ENCODE data around the gene PTGR3.

PTGR3 gene

DNA sequence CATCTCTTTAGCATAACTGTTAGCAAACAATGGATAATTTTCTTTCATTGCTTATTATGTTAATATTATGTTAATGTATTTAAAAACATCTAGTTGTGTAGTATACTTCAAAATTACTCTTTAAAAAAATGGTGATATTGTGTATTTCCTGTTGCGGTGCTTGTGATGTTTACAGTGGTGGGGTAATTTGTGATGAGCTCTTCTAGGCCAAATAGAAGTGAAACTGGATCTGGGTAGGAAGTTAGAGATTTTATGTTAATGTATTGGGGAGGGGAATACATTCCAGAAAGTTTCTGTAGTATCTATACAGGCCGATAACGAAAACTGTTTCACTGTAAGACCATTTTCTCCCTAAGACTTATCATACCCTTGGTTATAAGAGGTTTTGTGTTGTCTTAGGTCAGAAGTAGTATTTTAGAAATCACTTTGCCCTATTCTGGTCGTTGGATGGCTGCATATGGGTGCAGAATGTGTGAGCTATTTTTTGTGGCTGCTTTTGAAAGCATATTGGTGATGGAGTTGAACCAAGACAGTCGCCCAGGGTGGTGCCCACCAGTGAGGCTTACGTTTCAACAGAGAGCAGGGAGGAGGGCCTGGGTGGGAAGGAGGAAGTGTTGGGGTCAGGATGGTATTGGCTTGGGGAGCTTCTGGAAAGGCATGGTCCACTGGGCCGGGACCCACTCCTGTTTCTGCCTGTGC is 7.4 kb upstream of the PTGR3 start:
- DNase-seq (ENCODE audit: low spot score) = no peak

GRCh38 chr18:75215663-75216062 is 6.7 kb upstream of the PTGR3 start:
- TF ChIP-seq, protein P1, sequence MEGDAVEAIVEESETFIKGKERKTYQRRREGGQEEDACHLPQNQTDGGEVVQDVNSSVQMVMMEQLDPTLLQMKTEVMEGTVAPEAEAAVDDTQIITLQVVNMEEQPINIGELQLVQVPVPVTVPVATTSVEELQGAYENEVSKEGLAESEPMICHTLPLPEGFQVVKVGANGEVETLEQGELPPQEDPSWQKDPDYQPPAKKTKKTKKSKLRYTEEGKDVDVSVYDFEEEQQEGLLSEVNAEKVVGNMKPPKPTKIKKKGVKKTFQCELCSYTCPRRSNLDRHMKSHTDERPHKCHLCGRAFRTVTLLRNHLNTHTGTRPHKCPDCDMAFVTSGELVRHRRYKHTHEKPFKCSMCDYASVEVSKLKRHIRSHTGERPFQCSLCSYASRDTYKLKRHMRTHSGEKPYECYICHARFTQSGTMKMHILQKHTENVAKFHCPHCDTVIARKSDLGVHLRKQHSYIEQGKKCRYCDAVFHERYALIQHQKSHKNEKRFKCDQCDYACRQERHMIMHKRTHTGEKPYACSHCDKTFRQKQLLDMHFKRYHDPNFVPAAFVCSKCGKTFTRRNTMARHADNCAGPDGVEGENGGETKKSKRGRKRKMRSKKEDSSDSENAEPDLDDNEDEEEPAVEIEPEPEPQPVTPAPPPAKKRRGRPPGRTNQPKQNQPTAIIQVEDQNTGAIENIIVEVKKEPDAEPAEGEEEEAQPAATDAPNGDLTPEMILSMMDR (IDR thresholded peaks at IDR 0.05) = no peak

More for the DNA sequence above, 7.4 kb upstream of the PTGR3 start:
- TF ChIP-seq, protein P1 (IDR thresholded peaks at IDR 0.05) = no peak
- Histone ChIP-seq H3K27ac (peak overlapping the region in 1 of 2 donors; percentile 23), H3K4me3 (no peak overlapping the region)

DNA sequence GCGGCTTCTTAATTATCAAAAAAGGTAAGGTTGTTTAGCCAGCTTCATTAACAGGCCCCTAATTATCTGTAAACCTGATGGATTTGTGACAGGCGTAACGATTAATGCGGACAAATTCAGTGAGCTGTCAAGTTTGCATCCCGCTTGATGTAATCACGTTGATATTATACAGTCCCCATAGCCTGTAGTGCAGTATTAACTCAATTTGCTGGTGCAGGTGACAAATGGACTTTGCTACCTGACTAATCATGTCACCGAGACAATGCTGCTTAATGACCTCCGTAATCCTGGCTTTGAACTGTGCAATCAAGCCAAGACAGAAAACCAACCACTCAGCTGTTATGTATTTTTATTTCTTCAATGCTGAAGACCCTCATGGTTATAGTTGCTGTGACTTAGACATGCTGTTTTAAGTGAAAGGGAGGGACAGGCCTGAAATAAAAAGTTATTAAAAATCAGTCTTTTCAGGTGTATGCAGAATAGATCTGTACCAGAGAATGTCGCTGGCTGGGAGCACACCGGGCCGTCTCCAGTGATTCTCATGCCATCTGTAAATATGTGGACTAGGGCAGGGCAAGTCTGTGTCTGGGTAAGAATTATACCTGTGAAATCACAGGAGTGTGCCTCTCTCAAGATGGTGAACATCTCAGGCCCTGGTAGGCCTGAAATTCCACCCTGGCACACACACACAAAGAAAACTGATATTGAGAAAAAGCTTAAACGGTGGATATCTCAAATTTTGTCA is 6.0 kb upstream of the PTGR3 start:
- Histone ChIP-seq H3K4me3 (no peak overlapping the region), H3K27ac (no peak overlapping the region)
- no peak for DNase-seq (ENCODE audit: low spot score)
- TF ChIP-seq, protein P1 (IDR thresholded peaks at IDR 0.05) = no peak

More at GRCh38 chr18:75215663-75216062, 6.7 kb upstream of the PTGR3 start:
- no peak overlapping the region for H3K27ac ChIP-seq
- H3K4me3 ChIP-seq = no peak overlapping the region
- no peak for DNase-seq (ENCODE audit: low spot score)

GRCh38 chr18:75214332-75214690 is 5.4 kb upstream of the PTGR3 start:
- TF ChIP-seq, protein P1 (IDR thresholded peaks at IDR 0.05) = no peak
- Histone ChIP-seq H3K4me3 (no peak overlapping the region), H3K27ac (no peak overlapping the region)
- DNase-seq (ENCODE audit: low spot score) = no peak

DNA sequence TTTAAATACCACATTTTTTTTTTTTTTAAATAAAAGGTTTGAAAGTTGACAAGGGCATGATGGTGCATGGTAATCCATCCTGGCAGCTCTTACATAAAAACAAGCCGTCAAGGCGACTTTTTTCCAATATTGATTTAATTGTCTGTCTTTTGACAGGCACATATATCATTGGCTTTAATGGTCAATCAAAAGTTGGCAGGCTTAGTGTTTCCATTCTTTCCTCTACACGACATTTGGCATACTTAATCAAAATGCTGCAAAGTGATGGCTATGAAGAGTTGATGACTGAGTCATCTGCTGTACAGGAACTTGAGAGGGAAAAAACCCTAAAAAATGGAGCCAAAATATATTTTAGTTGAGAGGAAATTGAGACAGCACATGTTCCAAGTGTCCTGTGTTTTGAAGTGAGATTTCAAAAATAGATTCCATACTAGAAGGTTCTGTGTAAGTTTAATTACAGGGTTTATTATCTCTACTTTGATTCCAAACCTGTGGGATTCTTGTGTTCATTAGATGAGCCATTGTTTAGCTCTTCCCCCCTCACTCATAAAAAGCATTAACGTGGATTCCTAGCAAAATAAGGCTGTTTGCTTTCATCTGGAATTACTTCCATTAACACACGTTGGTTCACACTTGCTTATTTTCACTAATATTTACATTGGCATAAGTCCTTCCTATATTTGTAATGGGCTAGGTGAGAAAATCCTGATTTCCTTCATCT is 4.8 kb upstream of the PTGR3 start:
- no peak for DNase-seq (ENCODE audit: low spot score)
- H3K27ac ChIP-seq = peak overlapping the region in 1 of 2 donors; percentile 3
- TF ChIP-seq, protein P1 (IDR thresholded peaks at IDR 0.05) = no peak
- peak overlapping the region; percentile 10 for H3K4me3 ChIP-seq

DNA sequence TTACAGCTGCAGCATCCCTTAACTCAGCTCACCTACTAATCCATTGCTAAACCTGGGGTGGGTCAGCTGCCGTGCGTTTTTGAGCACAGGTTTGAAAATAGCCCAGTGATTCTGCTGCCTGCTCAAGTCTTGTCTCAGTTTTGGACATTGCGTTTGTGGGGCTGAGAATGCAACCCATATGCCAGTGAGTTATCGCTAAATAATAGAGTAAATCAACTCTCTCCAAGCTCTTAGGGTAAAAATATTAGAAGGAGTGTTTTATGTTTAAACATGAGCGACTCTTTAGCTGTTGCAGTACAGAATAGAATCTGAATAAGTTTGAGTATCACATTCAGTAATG is 3.8 kb upstream of the PTGR3 start:
- H3K4me3 ChIP-seq = peak overlapping the region; percentile 78
- TF ChIP-seq, protein P1 (IDR thresholded peaks at IDR 0.05) = no peak
- peak overlapping the region in 1 of 2 donors; percentile 42 for H3K27ac ChIP-seq
- no peak for DNase-seq (ENCODE audit: low spot score)
